GM19468 (cell line): ENCODE results near the gene LAMA2.

Source experiments
- ATAC-seq: cut with Tn5 transposase; IDR thresholded peaks from one replicate; pipeline ENCODE4 v1.9.1; 2021; ENCODE audit warnings: mild to moderate bottlenecking, moderate library complexity, moderate number of reproducible peaks; ENCODE audit not compliant: unreplicated experiment; ENCODE audit errors: extremely low read depth

The LAMA2 gene

GRCh38 chr6:129498541-129498940 lies 615.6 kb downstream of the LAMA2 start:
- no peak for ATAC-seq

DNA sequence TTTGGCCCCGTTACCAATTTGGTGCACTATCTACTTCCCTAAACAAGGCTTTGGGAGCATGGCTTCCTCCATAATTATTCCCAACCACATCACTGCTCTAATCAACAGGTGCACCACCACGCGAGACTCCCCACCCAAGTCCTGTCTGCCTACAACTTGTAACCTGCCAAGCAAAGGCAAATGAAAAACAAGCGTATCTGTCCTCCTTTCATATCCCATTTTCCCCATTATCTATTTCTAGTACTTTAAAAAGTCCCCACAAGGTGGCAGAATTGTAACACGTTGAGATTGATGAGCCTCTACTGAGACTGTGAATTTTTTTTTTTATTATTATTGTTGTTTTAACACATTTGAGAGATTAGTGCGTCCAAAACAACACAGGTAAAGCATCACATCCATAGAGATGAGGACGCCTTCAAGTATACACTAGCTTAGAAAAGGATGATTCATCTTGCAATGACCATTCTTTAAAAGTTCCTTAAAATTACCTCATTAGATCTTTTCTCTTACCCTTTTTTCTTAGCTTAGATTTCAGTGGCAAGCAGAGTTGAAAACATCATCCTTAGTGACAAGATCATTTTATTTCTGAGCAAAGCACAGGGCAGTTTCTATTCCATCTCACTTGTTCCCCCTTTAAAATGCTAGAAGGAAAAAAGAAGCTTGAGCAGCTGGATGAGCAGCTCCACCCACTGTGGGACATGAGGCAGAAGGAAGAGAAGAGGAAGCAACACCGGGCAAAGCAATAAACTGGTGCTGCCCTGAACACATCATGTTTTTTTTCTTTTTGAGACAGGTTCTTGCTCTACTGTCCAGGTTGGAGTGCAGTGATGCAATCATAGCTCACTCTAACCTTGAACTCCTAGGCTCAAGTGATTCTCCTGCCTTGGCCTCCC lies 616.3 kb downstream of the LAMA2 start:
- no peak for ATAC-seq

GRCh38 chr6:129499843-129500219 lies 616.9 kb downstream of the LAMA2 start:
- ATAC-seq: no peak

DNA sequence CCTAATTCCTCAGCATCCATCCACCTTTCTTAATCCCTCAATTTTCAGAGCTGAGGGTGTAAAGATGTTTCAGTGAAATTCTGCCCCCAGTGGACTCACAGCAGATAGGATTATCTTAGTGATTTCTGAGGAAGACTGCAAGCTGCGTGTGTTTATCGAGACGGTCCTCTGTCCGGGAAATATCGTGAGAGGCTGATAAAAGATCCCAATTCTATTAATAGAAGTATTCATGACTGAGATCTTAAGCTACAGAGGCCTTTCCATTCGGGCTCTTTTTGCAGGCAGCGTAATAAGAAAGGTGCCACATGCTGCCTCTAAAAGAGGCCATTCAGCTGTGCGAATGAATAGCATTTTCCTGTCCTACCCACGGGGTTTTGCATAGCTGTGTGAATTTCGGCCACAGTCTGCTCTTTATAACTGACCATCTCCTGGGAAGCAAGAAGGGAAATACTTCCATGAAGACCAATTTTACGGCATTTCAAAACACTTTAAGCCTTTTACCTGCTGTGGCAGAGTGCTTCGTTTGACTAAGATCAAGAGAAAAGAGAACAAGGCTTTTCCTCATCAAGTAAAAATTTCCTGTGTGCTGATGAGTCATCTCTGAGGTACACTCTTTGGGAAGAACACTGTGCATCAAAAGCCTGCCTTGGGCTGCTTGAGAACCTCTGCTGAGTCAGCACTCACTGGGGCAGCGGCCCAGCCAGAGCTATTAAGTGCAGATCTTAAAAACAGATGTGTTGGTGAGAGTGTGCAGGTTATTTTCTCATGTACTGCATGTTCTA lies 618.2 kb downstream of the LAMA2 start:
- ATAC-seq: no peak

DNA sequence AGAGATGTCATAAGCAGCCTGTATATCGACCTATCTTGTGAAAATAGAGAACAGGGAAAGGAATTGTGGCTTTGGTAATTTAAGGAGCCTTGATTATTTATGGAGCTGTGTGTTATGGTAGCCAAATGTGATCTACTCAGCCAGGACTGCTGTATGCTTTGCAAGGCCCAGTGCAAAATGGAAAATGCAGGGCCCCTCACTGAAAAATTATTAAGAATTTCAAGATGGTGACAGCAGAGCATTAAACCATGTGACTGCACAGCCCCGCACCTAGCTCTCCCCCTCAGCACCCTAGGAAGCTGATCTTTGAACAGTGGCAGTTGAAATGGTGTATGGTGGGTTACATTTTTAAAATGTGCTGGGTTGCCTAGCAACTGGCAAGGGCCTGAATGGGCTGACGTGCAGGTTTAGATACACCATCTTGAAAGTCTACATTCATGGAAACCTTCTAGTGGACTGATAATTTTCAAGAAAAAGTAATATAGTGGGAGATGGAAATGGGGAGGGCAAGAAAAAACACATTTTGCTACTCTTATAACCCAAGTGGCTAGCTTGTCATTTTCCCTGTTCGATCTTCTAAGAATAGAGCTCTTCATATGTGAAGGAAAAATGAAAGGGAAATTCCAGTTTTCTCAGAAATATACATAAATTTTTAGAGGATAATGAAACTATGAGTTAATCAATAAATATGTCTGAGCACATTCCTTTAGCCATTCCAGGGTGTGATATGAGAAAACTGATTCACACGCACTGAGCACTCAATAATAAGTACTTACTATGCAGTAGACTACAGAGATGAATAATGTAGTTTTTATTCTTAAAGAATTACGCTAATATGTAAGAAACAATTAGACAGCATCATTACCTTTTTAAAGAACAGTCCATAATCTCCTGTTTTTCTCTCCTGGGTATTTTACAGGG lies 619.1 kb downstream of the LAMA2 start:
- ATAC-seq: no peak

DNA sequence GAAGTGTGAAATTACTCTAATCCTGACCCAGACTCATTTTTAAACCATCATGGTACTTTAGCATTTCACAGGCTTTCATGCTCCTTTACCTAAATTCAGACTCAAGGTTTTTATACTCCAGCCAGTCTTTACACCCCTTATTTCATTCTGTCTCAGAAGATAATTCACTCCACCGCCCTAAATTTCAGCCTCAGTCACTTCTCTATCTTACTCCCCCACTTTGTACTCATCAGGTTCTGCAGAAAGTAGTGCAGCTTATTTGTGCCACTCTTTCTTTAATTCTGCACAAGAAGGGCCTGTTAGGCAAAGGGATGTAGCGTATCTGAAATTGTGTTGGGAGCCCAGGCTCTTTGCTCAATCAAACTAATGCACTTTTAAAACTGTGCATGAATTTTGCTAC lies 621.5 kb downstream of the LAMA2 start:
- ATAC-seq: no peak

GRCh38 chr6:129507059-129507807 lies 624.3 kb downstream of the LAMA2 start:
- no peak for ATAC-seq

GRCh38 chr6:129507846-129508245 lies 624.9 kb downstream of the LAMA2 start:
- no peak for ATAC-seq

DNA sequence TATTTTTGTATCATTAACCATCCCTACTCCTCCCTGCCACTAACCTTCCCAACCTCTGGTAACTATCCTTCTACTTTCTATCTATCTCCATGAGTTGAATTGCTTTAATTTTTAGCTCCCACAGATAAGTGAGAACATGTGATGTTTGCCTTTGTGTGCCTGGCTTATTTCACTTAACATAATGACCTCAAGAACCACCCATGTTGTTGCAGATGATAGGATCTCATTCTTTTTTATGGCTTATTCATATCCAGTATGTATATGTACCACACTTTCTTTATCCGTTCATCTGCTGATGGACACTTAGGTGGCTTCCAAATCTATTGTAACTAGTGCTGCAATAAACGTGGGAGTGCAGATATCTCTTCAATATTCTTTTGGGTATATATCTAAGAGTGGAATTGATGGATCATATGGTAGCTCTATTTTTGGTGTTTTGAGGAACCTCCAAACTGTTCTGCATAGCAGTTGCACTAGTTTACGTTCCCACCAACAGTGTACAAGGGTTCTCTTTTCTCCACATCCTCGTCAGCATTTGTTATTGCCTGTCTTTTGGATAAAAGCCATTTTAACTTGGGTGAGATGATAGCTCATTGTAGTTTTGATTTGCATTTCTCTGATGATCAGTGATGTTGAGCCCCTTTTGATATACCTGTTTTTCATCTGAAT lies 625.7 kb downstream of the LAMA2 start:
- no peak for ATAC-seq

DNA sequence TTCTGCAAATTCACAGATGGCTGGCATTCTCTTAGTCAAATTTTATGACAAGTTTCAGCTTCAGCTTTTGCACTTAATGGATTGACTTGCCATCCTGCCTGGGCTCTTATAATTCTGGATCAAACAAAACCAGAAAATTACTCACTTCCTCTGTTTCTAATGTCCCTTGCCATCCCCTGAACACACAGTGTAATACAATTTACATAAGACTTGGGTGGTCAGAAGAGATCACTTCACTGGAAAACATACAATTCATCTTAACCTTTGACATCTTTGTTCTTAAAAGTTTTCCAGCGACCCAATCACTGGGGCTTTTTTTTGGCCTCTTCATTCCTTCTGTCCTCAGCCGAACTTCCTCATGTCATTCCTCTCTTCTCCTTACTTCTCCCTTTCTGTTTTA lies 628.0 kb downstream of the LAMA2 start:
- ATAC-seq: no peak

DNA sequence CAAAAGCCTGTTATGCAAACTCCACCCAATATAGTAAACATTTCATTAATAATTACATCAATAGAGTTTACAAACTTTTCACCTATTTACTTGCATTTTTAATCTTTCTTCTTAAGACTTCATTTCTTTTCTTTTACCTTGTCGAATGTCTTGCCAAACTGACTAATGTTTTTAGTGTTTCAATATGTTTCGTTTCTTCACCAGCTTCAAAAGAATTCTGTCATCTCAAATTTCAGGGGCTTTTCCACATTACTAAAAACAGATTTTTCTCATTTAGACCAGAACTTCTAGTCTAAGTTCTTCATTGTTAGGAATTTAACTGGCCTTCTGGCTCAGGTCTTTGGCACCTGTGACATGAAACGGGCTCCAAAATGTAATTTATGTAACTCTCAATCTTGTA lies 630.5 kb downstream of the LAMA2 start:
- no peak for ATAC-seq

- ATAC-seq: no peak
These were observed 632.1 kb downstream of the LAMA2 start for GRCh38 chr6:129515004-129515403.

DNA sequence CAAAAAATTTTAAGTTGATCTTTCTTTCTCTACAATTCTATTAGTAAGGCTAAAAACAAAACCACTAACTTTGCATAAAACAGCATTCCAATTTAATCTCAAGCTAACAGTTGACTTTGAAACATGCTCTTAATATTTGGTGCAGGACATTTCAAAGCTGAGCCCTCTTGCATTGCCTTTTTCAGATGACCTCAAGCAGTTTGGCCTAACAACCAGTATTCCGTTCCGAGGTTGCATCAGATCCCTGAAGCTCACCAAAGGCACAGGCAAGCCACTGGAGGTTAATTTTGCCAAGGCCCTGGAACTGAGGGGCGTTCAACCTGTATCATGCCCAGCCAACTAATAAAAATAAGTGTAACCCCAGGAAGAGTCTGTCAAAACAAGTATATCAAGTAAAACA lies 633.1 kb downstream of the LAMA2 start:
- ATAC-seq: no peak

DNA sequence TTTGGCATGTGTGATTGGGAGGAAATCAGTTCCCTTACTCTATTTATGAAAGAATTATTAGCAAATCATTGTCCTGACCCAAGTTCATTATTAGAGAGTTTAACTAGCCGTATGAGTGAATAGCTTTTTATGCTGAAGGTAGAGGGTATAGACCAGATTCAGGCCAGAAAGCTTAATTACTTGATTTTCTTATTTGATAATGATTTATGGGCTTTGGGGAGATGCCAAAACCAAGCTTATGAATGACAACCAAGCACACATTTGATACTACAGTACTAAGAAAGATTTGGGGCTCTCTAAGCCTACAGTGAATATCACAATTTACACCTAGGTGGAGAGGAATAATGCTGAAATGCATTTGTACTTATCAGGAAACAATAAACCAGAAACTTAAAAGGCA lies 633.8 kb downstream of the LAMA2 start:
- no peak for ATAC-seq

- no peak for ATAC-seq
These were observed 634.4 kb downstream of the LAMA2 start for GRCh38 chr6:129517288-129517687.

DNA sequence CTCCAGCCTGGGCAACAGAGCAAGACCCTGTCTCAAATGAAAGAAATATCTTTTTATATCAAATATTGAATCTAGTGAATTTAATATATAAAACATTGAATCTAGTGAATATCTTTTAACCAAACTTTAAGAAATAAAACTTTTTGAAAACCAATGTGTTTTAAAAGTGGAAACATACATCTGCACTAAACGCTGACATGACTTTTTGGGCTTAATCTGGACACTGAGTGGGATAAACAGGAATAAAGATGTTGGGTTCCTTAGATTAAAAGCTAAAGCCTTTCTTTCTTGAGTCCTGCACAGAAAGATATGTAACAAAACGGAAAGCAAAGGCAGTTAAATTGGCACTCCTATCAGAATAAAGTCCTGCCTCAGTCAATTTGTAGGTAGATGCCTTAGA lies 636.8 kb downstream of the LAMA2 start:
- ATAC-seq: no peak

DNA sequence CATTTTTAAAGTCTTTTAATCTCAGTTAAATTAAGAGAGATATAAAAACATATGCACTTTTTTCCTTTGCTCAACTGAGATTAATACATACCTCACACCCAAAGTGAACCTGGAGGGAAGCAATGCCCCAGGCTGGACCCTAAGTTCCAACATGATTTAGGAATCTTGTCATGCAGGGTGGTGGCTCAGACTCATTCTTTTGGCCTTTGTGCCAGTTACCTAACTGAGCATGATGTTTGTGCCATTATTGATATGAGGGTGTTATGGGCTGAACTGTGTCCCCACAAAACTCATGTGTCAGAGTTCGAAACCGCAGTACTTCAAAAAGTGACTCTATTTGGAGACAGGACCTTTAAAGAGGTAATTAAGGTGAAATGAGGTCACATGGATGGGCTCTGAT lies 639.0 kb downstream of the LAMA2 start:
- no peak for ATAC-seq

GRCh38 chr6:129523816-129524215 lies 640.9 kb downstream of the LAMA2 start:
- ATAC-seq: no peak

GRCh38 chr6:129525055-129525454 lies 642.1 kb downstream of the LAMA2 start:
- ATAC-seq: no peak
